Stimulated activated CD4-positive, alpha-beta T cell treated with anti-CD3 and anti-CD28 coated beads, Interleukin-12 subunit alpha, Interleukin-12 subunit beta, amount 100 ng/mL, for 24 hours (primary cell): Measurements from ENCODE around the gene M1AP.
"Not testable (repeated sequence)": the region's sequence is repeated elsewhere in the genome, so short reads cannot be mapped to it uniquely, and the experiment has no call there.

Experiments
- DNase-seq, 2 experiments: peaks; one replicate each; pipeline ENCODE4 v3.0.0-alpha.2; 2020; ENCODE audit warnings: low read depth in 2 of 2

M1AP gene

GRCh38 chr2:74566754-74567085 lies 81.4 kb downstream of the M1AP start:
- DNase-seq = no peak

- DNase-seq = no peak
These were observed 81.9 kb downstream of the M1AP start for GRCh38 chr2:74566076-74566753.

GRCh38 chr2:74564222-74564621 lies 83.9 kb downstream of the M1AP start:
- no peak for DNase-seq

GRCh38 chr2:74562126-74562775 lies 85.9 kb downstream of the M1AP start:
- no peak for DNase-seq

GRCh38 chr2:74561022-74561421 lies 87.1 kb downstream of the M1AP start:
- not testable (repeated sequence) for DNase-seq

- DNase-seq = no peak
These were observed 87.5 kb downstream of the M1AP start for GRCh38 chr2:74560591-74560990.

GRCh38 chr2:74559912-74560311 lies 88.2 kb downstream of the M1AP start:
- no peak for DNase-seq

- DNase-seq = no peak
These were observed 89.6 kb downstream of the M1AP start for GRCh38 chr2:74558284-74559230.

- DNase-seq = no peak
These were observed 91.2 kb downstream of the M1AP start for GRCh38 chr2:74556831-74557370.

- no peak for DNase-seq
These were observed 92.0 kb downstream of the M1AP start for GRCh38 chr2:74556159-74556558.

- DNase-seq = no peak
These were observed 92.5 kb downstream of the M1AP start for GRCh38 chr2:74555610-74556103.

- DNase-seq = no peak
These were observed 93.2 kb downstream of the M1AP start for GRCh38 chr2:74554820-74555531.

- DNase-seq = peak; percentile 70 to 80
These were observed 94.0 kb downstream of the M1AP start, which contains the start of the genes DOK1 and LOXL3 for GRCh38 chr2:74553892-74554819. DOK1 (plus strand) TSS chr2:74554720; CDS start chr2:74554755, 35 bp downstream. LOXL3 (minus strand) TSS chr2:74553942; CDS start chr2:74552634, 1,308 bp downstream.

GRCh38 chr2:74552914-74553811 lies 95.0 kb downstream of the M1AP start:
- no peak for DNase-seq

GRCh38 chr2:74551942-74552913 lies 95.9 kb downstream of the M1AP start:
- DNase-seq = no peak

- DNase-seq = no peak
These were observed 96.6 kb downstream of the M1AP start for GRCh38 chr2:74551530-74551929.

- no peak for DNase-seq
These were observed 97.9 kb downstream of the M1AP start for GRCh38 chr2:74550231-74550630.
